PC-9 (cell line): ENCODE data around the gene RABL3. TPM values are rescaled to one million over a fixed set of nuclear protein-coding genes. Genes with fewer than 3 reads are reported as not detected.
"Not testable (repeated sequence)": the region's sequence is repeated elsewhere in the genome, so short reads cannot be mapped to it uniquely, and the experiment has no call there.

Experiments
- BruUV-seq: library from RNA; stranded (reverse); fragments of 400-500 nt; replicated peaks from 2 replicates; lab custom pipeline; 2021; lab: Mats Ljungman, UMichigan
- CTCF ChIA-PET: fragments of 300-600 bp; sonication (Branson Sonifier 250); formaldehyde crosslinking; loops from one replicate; lab custom pipeline; 2022; ENCODE audit warnings: antibody characterized with exemption; lab: Charles Lee
- POLR2A ChIA-PET: fragments of 300-600 bp; sonication (Branson Sonifier 250); formaldehyde crosslinking; loops from one replicate; lab custom pipeline; 2022; ENCODE audit warnings: antibody characterized with exemption; ENCODE audit not compliant: unreplicated experiment; lab: Charles Lee
- DNase-seq, 2 experiments: peaks; one replicate each; pipeline versions ENCODE4 v3.0.0 to v3.0.0-alpha.2; 2015 to 2022; ENCODE audit warnings: mixed read lengths in 1 of 2
- H2AFZ ChIP-seq: fragments of 200-600 bp; sonication (generic); 2 replicates; pipeline ENCODE4 v1.8.1; 2017; ENCODE audit warnings: antibody characterized with exemption
- H3F3A ChIP-seq: fragments of 200-600 bp; sonication (generic); 2 replicates; pipeline ENCODE4 v1.8.1; 2017; ENCODE audit warnings: antibody characterized with exemption, mild to moderate bottlenecking, low read depth; ENCODE audit not compliant: insufficient read depth
- H3K27ac ChIP-seq: fragments of 200-600 bp; sonication (generic); 2 replicates; pipeline ENCODE4 v1.6.1; 2016; ENCODE audit warnings: mixed run types
- H3K27me3 ChIP-seq: fragments of 200-600 bp; sonication (generic); 2 replicates; pipeline ENCODE4 v1.6.1; 2016; ENCODE audit warnings: low read depth, mixed run types; ENCODE audit not compliant: insufficient read depth
- H3K36me3 ChIP-seq: fragments of 200-600 bp; sonication (generic); 2 replicates; pipeline ENCODE4 v1.6.1; 2016; ENCODE audit warnings: low read depth, mixed run types
- H3K4me1 ChIP-seq: fragments of 200-600 bp; sonication (generic); replicated peaks from 2 replicates; pipeline ENCODE4 v1.6.1; 2016; ENCODE audit warnings: mixed run types; ENCODE audit not compliant: insufficient read depth
- H3K4me2 ChIP-seq: fragments of 200-600 bp; sonication (generic); 2 replicates; pipeline ENCODE4 v1.6.1; 2017; ENCODE audit warnings: mixed run types
- H3K4me3 ChIP-seq: fragments of 200-600 bp; sonication (generic); 2 replicates; pipeline ENCODE4 v1.6.1; 2016; ENCODE audit warnings: mixed run types
- H3K79me2 ChIP-seq: fragments of 200-600 bp; sonication (generic); 2 replicates; pipeline ENCODE4 v1.6.1; 2017; ENCODE audit warnings: low read depth, mixed run types
- H3K9me2 ChIP-seq: fragments of 200-600 bp; sonication (generic); 2 replicates; pipeline ENCODE4 v1.8.1; 2017; ENCODE audit warnings: mild to moderate bottlenecking; ENCODE audit not compliant: insufficient read depth
- H3K9me3 ChIP-seq: fragments of 200-600 bp; sonication (generic); 2 replicates; pipeline ENCODE4 v1.8.1; 2016; ENCODE audit warnings: low read depth; ENCODE audit not compliant: insufficient read depth
- H4K20me1 ChIP-seq: fragments of 200-600 bp; sonication (generic); 2 replicates; pipeline ENCODE4 v1.8.1; 2017; ENCODE audit not compliant: insufficient read depth
- CTCF ChIP-seq: fragments of 200-600 bp; sonication (generic); conservative IDR thresholded peaks from 2 replicates; pipeline ENCODE4 v1.6.1; 2017; ENCODE audit warnings: mixed run types, antibody characterized with exemption, mild to moderate bottlenecking, moderate library complexity
- EZH2 ChIP-seq: fragments of 200-600 bp; sonication (generic); IDR thresholded peaks from 2 replicates; pipeline ENCODE4 v1.8.0; 2017; ENCODE audit warnings: antibody characterized with exemption, low read depth
- intact Hi-C: fragments of 100-400 bp; cut with micrococcal nuclease; formaldehyde crosslinking; loops from one replicate; pipeline ENCODE4 v1.10.0; 2022; ENCODE audit not compliant: unreplicated experiment
- total RNA-seq: library from RNA; stranded (reverse); gene quantifications from 2 replicates; pipeline ENCODE4 v1.2.3, GENCODE V29; 2021

RABL3 gene
- total RNA-seq, 1 experiment from 2014 or later, result 29.8 TPM

DNA sequence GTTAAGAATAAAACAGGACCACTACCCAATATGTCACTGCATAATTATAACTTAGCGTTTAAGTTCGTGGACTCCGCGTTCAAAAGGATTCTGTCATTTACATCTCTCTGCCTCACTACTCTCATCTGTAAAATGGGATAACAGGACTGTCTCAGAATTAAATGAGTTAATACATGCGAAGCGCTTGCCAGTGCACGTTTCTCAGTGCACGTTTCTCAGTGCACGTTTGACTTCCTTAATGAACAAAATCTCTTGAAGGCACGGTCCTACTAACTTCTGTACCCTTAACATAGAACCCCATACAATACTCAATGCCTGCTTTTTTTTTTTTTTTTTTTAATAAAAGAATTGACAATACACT lies 499 bp downstream of the RABL3 start:
- Histone ChIP-seq H2AFZ (peak overlapping the region; percentile 90), H4K20me1 (no peaks in the 10 kb centered on the region), H3K27me3 (no peaks in the 10 kb centered on the region), H3K4me1 (peaks cover 14% of the 10 kb centered on the region), H3K79me2 (peaks cover 54% of the 10 kb centered on the region), H3K27ac (peak overlapping the region; percentile 90), H3K4me2 (peak overlapping the region; percentile 95), H3K9me3 (peaks cover 7% of the 10 kb centered on the region), H3K4me3 (peak overlapping the region; percentile 98), H3F3A (no peaks in the 10 kb centered on the region; the same call in 1 of the 2 replicates), H3K9me2 (no peaks in the 10 kb centered on the region), H3K36me3 (peaks cover 7% of the 10 kb centered on the region)
- no peak for DNase-seq
- CTCF ChIA-PET, result interaction anchor here (0.6 kb wide), 1 partner anchor 99 kb away, joined by 3 read pairs; no protein-coding TSS in a partner anchor
- TF ChIP-seq CTCF, result no peak
- POLR2A ChIA-PET, result interaction anchor here (0.6 kb wide), 1 partner anchor 10 kb away, joined by 5 read pairs; no protein-coding TSS in a partner anchor
- intact Hi-C loops, result loop anchor here (2.0 kb wide), 2 partner anchors 23 to 145 kb away; partner anchors contain the start of gene NDUFB4
- BruUV-seq, result TSS peak; percentile 55

- Histone ChIP-seq H3K36me3 (peaks cover 7% of the 10 kb centered on the region), H3K4me3 (peak overlapping the region; percentile 98; the same call in 1 of the 2 replicates), H3K79me2 (peaks cover 49% of the 10 kb centered on the region), H3K9me3 (peaks cover 7% of the 10 kb centered on the region), H3K9me2 (no peaks in the 10 kb centered on the region), H3K27ac (no peak overlapping the region; the same call in 1 of the 2 replicates), H3K4me1 (peaks cover 14% of the 10 kb centered on the region), H2AFZ (peak overlapping the region; percentile 90), H3K4me2 (peak overlapping the region; percentile 95), H3K27me3 (no peaks in the 10 kb centered on the region), H3F3A (no peaks in the 10 kb centered on the region; the same call in 1 of the 2 replicates), H4K20me1 (no peaks in the 10 kb centered on the region)
- CTCF ChIA-PET, result interaction anchor here (0.6 kb wide), 1 partner anchor 98 kb away, joined by 3 read pairs; no protein-coding TSS in a partner anchor
- intact Hi-C loops, result no loop called here
- BruUV-seq, result no TSS peak
- DNase-seq, result no peak
- TF ChIP-seq EZH2 (no peak), CTCF (no peak)
- POLR2A ChIA-PET, result interaction anchor here (0.6 kb wide), 2 partner anchors 9 to 178 kb away, joined by 5 to 18 read pairs; no protein-coding TSS in a partner anchor
Observed at GRCh38 chr3:120741320-120741719, 996 bp downstream of the RABL3 start.

DNA sequence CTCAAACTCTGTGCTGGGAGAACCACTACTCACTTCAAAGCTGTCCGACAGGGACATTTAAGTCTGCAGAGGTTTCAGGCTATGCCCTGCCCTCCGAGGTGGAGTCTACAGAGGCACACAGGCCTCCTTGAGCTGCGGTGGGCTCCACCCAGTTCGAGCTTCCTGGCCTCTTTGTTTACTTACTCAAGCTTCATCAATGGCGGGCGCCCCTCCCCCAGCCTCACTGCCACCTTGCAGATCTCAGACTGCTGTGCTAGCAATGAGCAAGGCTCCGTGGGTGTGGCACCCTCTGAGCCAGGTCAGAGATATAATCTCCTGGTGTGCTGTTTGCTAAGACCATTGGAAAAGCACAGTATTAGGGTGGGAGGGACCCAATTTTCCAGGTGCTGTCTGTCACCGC lies 4.3 kb downstream of the RABL3 start:
- H3K9me3 ChIP-seq, H3K4me3 ChIP-seq, H3K36me3 ChIP-seq, H3F3A ChIP-seq, H3K4me1 ChIP-seq, DNase-seq, CTCF ChIA-PET, H3K27ac ChIP-seq, intact Hi-C loops, H3K27me3 ChIP-seq, H3K4me2 ChIP-seq, H4K20me1 ChIP-seq, POLR2A ChIA-PET, H3K9me2 ChIP-seq, H2AFZ ChIP-seq, BruUV-seq: not testable (repeated sequence)
- peaks cover 16% of the 10 kb centered on the region for H3K79me2 ChIP-seq
